GM12891 (cell line): ENCODE data around the gene TRAPPC6A.

Experiments
- DNase-seq: peaks from one replicate; pipeline ENCODE4 v3.0.0; 2011; ENCODE audit warnings: low spot score; ENCODE audit not compliant: insufficient read length
- FAIRE-seq: peaks from 2 replicates; lab custom pipeline; 2011; peaks lifted over from hg19 to GRCh38; lab: Jason Lieb, UNC
- PAX5 ChIP-seq: IDR thresholded peaks from 2 replicates; pipeline ENCODE4 v1.6.1; 2011; ENCODE audit warnings: low read length, moderate library complexity, mild to moderate bottlenecking; ENCODE audit not compliant: insufficient read depth, severe bottlenecking
- POLR2A ChIP-seq: IDR thresholded peaks from 2 replicates; pipeline ENCODE4 v1.6.1; 2011; ENCODE audit warnings: low read depth, low read length, control low read depth
- POLR2AphosphoS5 ChIP-seq: IDR thresholded peaks from 2 replicates; pipeline ENCODE4 v1.6.1; 2011; ENCODE audit warnings: low read depth, low read length, control low read depth
- POU2F2 ChIP-seq: IDR thresholded peaks from 2 replicates; pipeline ENCODE4 v1.6.1; 2011; ENCODE audit warnings: low read depth, mild to moderate bottlenecking, control low read depth, low read length, moderate library complexity
- SPI1 ChIP-seq: IDR thresholded peaks from 2 replicates; pipeline ENCODE4 v1.6.1; 2011; ENCODE audit warnings: low read depth, low read length, control low read depth
- TAF1 ChIP-seq: IDR thresholded peaks from 2 replicates; pipeline ENCODE4 v1.6.1; 2011; ENCODE audit warnings: low read depth, low read length, control low read depth

TRAPPC6A gene

GRCh38 chr19:45136507-45137178 is 41.4 kb downstream of the TRAPPC6A start:
- FAIRE-seq (no peak), DNase-seq (peak; percentile 73)
- TF ChIP-seq POU2F2 (0 out of 2 replicates have a peak, but pooled peaks have one; percentile 41), SPI1 (peak; percentile 78), TAF1 (peak; percentile 34; the same call in 1 of the 2 replicates), POLR2A (peak; percentile 38; the same call in 1 of the 2 replicates), PAX5 (no peak), POLR2AphosphoS5 (0 out of 2 replicates have a peak, but pooled peaks have one; percentile 47)

- DNase-seq: no peak
- TF ChIP-seq SPI1 (no peak), POU2F2 (no peak), POLR2A (no peak), POLR2AphosphoS5 (no peak), PAX5 (no peak), TAF1 (no peak)
- FAIRE-seq: peak; percentile 69
Observed at GRCh38 chr19:45135176-45135885, 42.7 kb downstream of the TRAPPC6A start.

- FAIRE-seq: peak; percentile 77
- TF ChIP-seq POLR2A: no peak
- TF ChIP-seq PAX5: no peak
- no peak for TF ChIP-seq POLR2AphosphoS5
- TF ChIP-seq SPI1: no peak
- TF ChIP-seq POU2F2: no peak
- no peak for TF ChIP-seq TAF1
- no peak for DNase-seq
Observed at GRCh38 chr19:45133661-45134060, 44.4 kb downstream of the TRAPPC6A start.

GRCh38 chr19:45130888-45131615 is 47.0 kb downstream of the TRAPPC6A start:
- FAIRE-seq (peak; percentile 55), DNase-seq (no peak)
- TF ChIP-seq POU2F2: no peak
- TF ChIP-seq TAF1: no peak
- TF ChIP-seq POLR2A: no peak
- no peak for TF ChIP-seq POLR2AphosphoS5
- no peak for TF ChIP-seq SPI1
- TF ChIP-seq PAX5: no peak

GRCh38 chr19:45130236-45130635 is 47.8 kb downstream of the TRAPPC6A start:
- TF ChIP-seq SPI1 (no peak), POLR2AphosphoS5 (no peak), PAX5 (no peak), POLR2A (no peak)
- FAIRE-seq (no peak), DNase-seq (no peak)

- DNase-seq (no peak), FAIRE-seq (no peak)
- TF ChIP-seq TAF1 (no peak), SPI1 (no peak), POLR2A (no peak), PAX5 (no peak), POU2F2 (no peak), POLR2AphosphoS5 (no peak)
Observed at GRCh38 chr19:45128806-45129205, 49.2 kb downstream of the TRAPPC6A start.

GRCh38 chr19:45128146-45128545 is 49.9 kb downstream of the TRAPPC6A start:
- TF ChIP-seq TAF1 (no peak), PAX5 (no peak), SPI1 (no peak), POLR2A (no peak), POLR2AphosphoS5 (no peak), POU2F2 (no peak)
- DNase-seq (no peak), FAIRE-seq (no peak)

GRCh38 chr19:45126654-45127053 is 51.4 kb downstream of the TRAPPC6A start:
- DNase-seq (no peak), FAIRE-seq (peak; percentile 77)
- TF ChIP-seq SPI1 (no peak), PAX5 (no peak), TAF1 (no peak)

- TF ChIP-seq TAF1 (no peak), POU2F2 (no peak), SPI1 (no peak), PAX5 (no peak), POLR2A (no peak), POLR2AphosphoS5 (no peak)
- FAIRE-seq (peak; percentile 98), DNase-seq (no peak)
Observed at GRCh38 chr19:45125975-45126493, 52.0 kb downstream of the TRAPPC6A start.
